HG02798 (cell line): ENCODE results near the gene C9orf50.
"Not testable (repeated sequence)": the region's sequence is repeated elsewhere in the genome, so short reads cannot be mapped to it uniquely, and the experiment has no call there.

Source experiments
- ATAC-seq: cut with Tn5 transposase; IDR thresholded peaks from one replicate; pipeline ENCODE4 v1.9.1; 2021; ENCODE audit warnings: mild to moderate bottlenecking; ENCODE audit not compliant: unreplicated experiment, poor library complexity

C9orf50 gene

GRCh38 chr9:129648764-129649115 is 27.8 kb upstream of the C9orf50 start:
- ATAC-seq, result no peak

- ATAC-seq, result no peak
Measured at GRCh38 chr9:129648092-129648763, 27.3 kb upstream of the C9orf50 start.

- ATAC-seq, result no peak
Measured at GRCh38 chr9:129647635-129648034, 26.7 kb upstream of the C9orf50 start.

GRCh38 chr9:129646654-129647053 is 25.8 kb upstream of the C9orf50 start:
- ATAC-seq, result no peak

- ATAC-seq, result no peak
Measured at GRCh38 chr9:129646252-129646651, 25.4 kb upstream of the C9orf50 start.

- no peak for ATAC-seq
Measured at GRCh38 chr9:129644902-129645301, 24.0 kb upstream of the C9orf50 start.

- ATAC-seq, result no peak
Measured at GRCh38 chr9:129644365-129644764, 23.5 kb upstream of the C9orf50 start.

- no peak for ATAC-seq
Measured at GRCh38 chr9:129643706-129644105, 22.8 kb upstream of the C9orf50 start.

- peak; percentile 91 for ATAC-seq
Measured at GRCh38 chr9:129641750-129642585, 21.1 kb upstream of the C9orf50 start, which contains the start of gene ASB6. Gene ASB6 (minus strand): TSS chr9:129642151. CDS start chr9:129641999, 152 bp downstream.

GRCh38 chr9:129640871-129641749 is 20.2 kb upstream of the C9orf50 start:
- no peak for ATAC-seq

- ATAC-seq, result no peak
Measured at GRCh38 chr9:129640086-129640870, 19.4 kb upstream of the C9orf50 start.

GRCh38 chr9:129639756-129640085 is 18.8 kb upstream of the C9orf50 start:
- no peak for ATAC-seq

GRCh38 chr9:129639034-129639630 is 18.2 kb upstream of the C9orf50 start:
- ATAC-seq, result no peak

- no peak for ATAC-seq
Measured at GRCh38 chr9:129637673-129638439, 17.0 kb upstream of the C9orf50 start.

- ATAC-seq, result no peak
Measured at GRCh38 chr9:129637102-129637501, 16.2 kb upstream of the C9orf50 start.

- not testable (repeated sequence) for ATAC-seq
Measured at GRCh38 chr9:129636343-129636742, 15.4 kb upstream of the C9orf50 start.

GRCh38 chr9:129635099-129636065 is 14.5 kb upstream of the C9orf50 start:
- no peak for ATAC-seq

- no peak for ATAC-seq
Measured at GRCh38 chr9:129633848-129634247, 12.9 kb upstream of the C9orf50 start.
